Ishikawa (cell line): ENCODE data around the gene ZBTB47.

Source experiments
- TAF1 ChIP-seq: IDR thresholded peaks from 2 replicates; pipeline ENCODE4 v1.6.1; 2012; ENCODE audit warnings: low read depth, mild to moderate bottlenecking
- YY1 ChIP-seq: IDR thresholded peaks from 2 replicates; pipeline ENCODE4 v1.6.1; 2012; ENCODE audit warnings: low read depth
- TF ChIP-seq, protein P1 (sequence below): IDR thresholded peaks from 2 replicates; pipeline ENCODE4 v1.6.1; 2012; ENCODE audit warnings: low read depth, mild to moderate bottlenecking

DNA sequence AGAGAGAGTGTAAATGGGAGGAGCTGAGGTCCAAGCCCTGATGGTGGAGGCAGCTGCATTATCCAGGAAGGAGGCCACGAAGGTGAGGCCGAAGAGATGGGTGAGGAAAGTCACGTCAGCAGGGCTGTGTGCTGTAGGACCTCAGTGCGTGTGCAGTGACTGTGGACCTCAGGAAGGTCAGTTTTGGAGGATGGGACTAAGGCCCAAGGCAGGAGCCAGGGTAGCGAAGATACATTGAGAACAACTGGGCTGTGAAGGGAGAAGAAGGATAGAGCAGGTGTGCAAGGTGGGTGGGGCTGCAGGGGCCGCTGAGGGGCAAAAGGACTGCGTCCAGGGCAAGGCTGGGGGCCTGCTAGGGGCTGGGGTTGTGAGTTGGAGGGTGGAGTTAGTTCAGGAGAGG lies 36.7 kb downstream of the ZBTB47 start:
- no peak for TF ChIP-seq YY1
- TF ChIP-seq, protein P1, sequence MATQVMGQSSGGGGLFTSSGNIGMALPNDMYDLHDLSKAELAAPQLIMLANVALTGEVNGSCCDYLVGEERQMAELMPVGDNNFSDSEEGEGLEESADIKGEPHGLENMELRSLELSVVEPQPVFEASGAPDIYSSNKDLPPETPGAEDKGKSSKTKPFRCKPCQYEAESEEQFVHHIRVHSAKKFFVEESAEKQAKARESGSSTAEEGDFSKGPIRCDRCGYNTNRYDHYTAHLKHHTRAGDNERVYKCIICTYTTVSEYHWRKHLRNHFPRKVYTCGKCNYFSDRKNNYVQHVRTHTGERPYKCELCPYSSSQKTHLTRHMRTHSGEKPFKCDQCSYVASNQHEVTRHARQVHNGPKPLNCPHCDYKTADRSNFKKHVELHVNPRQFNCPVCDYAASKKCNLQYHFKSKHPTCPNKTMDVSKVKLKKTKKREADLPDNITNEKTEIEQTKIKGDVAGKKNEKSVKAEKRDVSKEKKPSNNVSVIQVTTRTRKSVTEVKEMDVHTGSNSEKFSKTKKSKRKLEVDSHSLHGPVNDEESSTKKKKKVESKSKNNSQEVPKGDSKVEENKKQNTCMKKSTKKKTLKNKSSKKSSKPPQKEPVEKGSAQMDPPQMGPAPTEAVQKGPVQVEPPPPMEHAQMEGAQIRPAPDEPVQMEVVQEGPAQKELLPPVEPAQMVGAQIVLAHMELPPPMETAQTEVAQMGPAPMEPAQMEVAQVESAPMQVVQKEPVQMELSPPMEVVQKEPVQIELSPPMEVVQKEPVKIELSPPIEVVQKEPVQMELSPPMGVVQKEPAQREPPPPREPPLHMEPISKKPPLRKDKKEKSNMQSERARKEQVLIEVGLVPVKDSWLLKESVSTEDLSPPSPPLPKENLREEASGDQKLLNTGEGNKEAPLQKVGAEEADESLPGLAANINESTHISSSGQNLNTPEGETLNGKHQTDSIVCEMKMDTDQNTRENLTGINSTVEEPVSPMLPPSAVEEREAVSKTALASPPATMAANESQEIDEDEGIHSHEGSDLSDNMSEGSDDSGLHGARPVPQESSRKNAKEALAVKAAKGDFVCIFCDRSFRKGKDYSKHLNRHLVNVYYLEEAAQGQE = no peak
- no peak for TF ChIP-seq TAF1
